AG09319 (cell line): ENCODE data around the gene GPR37L1.
A peak's percentile ranks its signal among the peaks of the same experiment; 100 is the strongest.
"Not testable (repeated sequence)": the region's sequence is repeated elsewhere in the genome, so short reads cannot be mapped to it uniquely, and the experiment has no call there.

ENCODE experiments used
- DNase-seq: peaks from one replicate; pipeline ENCODE4 v3.0.0-alpha.2; 2010; ENCODE audit warnings: low read depth; ENCODE audit errors: extremely low read depth
- TF ChIP-seq, protein P1 (sequence below): IDR thresholded peaks from 2 replicates; pipeline ENCODE4 v1.5.1; 2011; ENCODE audit warnings: low read depth, mild to moderate bottlenecking, inconsistent platforms, low read length, moderate library complexity

Gene GPR37L1

DNA sequence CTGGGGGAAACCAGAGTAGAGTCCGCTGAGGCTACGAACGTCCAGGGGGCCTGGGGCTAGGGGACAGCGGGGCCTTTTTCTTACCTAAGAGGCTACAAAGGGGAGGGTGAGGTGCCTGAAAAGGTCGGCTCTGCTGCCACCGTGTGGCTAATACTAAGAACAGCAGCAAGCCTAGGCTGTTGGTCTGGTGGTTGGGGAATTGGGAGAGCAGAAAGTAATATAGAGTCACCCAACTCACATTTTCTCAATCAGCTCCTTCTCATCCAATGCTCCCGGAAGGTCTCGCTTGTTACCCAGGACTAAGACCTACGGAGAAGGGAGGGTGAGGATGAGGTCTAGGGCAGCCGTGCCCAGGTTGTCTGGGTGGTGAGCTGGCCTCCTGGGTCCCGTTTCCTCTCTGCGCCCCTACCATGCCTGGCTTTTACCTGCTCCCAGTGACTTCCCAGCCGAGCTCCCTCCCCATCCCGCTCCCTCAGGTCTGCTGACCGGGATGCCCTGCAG is 12.6 kb downstream of the GPR37L1 start:
- TF ChIP-seq, protein P1, sequence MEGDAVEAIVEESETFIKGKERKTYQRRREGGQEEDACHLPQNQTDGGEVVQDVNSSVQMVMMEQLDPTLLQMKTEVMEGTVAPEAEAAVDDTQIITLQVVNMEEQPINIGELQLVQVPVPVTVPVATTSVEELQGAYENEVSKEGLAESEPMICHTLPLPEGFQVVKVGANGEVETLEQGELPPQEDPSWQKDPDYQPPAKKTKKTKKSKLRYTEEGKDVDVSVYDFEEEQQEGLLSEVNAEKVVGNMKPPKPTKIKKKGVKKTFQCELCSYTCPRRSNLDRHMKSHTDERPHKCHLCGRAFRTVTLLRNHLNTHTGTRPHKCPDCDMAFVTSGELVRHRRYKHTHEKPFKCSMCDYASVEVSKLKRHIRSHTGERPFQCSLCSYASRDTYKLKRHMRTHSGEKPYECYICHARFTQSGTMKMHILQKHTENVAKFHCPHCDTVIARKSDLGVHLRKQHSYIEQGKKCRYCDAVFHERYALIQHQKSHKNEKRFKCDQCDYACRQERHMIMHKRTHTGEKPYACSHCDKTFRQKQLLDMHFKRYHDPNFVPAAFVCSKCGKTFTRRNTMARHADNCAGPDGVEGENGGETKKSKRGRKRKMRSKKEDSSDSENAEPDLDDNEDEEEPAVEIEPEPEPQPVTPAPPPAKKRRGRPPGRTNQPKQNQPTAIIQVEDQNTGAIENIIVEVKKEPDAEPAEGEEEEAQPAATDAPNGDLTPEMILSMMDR: peak; percentile 87
- DNase-seq: peak; percentile 23

DNA sequence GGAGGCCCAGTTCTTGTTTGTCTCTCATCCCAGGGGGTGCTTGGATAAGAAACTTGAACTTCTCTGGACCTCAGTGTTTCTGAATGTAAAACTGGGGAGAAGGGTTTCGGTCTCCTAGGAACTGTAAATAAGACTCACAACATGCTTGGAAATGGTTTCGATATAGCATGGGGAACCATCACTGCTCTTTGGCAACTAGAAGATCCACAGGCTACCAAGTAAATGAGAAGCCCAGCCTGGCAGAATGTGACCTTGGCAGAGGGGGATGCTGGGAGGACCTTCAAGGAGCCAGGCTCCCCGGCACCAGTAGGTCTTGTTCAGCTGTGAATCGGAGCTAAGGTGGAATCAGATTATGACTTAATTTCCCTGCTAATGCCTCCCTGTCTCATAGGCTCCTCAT is 18.1 kb downstream of the GPR37L1 start:
- DNase-seq: no peak
- TF ChIP-seq, protein P1: no peak

DNA sequence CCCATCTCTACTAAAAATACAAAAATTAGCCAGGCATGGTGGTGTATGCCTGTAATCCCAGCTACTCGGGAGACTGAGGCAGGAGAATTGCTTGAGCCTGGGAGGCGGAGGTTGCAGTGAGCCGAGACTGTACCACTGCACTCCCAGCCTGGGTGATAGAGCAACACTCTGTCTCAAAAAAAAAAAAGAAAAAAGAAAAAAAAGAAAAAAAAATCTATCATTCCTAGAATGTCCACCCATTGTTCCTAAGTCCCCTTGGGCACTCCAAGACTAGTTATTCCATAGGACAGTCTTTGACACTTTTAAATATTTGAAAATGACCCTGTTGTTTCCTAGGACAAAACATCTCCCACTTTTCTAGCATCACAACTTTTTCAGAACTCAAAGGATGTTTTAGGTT is 18.8 kb downstream of the GPR37L1 start:
- DNase-seq: not testable (repeated sequence)

DNA sequence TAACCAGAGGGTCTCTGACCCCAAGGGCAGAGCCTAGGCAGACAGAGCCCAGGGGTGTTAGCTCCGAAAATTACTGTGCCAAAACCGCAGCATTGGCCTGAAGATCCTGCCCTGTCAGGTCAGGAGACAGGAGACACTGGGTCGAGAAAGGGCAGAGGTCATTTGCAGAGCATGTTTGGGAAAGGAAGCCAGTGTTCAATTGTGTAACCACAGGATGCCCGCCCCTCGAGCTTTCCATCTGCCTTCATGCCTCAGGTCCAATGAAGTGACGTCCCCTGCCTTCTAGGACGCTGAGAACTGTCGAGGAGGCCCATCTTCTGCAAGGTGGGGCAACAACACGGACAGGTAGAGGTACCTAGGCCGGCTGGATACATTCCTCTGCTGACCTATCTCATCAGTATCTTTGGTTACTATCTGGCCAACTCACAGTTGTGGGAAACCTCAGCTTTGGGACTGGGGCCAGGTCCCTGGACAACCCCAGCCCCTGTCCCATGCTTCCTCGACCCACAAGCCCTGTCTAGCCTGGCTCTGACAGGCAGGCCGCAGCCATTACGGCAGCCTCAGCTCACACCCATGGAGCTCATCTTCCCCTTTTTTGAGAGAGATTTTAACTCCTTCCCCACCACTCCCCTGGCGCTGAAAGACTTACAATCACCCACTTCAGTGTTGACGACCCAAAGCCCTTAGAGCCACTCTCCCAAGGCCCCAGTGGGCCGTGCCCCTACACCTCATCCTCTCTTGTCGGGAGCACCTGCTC is 20.5 kb downstream of the GPR37L1 start:
- DNase-seq: no peak
- TF ChIP-seq, protein P1: no peak

DNA sequence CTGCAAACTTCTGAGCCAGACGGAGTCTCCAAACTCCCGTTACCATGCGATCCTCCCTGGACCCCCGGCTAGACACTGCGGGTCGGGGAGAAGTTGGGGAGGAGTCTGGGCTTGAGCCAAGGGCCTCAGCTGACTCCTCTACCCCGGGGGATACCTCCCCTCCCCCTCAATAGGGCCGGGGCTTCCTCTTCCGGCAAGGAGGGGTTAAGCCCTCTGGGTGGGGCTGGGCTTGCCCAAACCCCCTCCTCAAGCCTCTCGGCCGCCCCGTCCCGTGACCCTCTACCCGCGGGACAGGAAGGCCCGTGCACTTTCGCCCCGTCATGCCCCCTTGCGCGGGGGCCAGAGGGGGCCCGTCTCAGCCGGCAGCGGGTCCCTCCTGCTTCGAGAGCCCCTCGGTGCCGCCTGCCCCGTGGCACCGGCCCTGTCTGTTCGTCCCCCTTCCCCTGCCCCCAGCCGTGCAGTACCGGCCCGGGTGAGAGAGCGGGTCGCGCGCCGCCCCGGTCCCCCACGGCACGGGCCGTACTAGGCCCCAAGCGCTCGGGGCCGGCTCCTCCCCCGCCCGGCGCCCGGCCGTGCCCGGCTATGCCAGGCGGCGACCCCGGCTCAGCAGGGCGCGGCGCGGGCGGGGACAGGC is 21.2 kb downstream of the GPR37L1 start:
- DNase-seq: no peak
- TF ChIP-seq, protein P1: no peak

DNA sequence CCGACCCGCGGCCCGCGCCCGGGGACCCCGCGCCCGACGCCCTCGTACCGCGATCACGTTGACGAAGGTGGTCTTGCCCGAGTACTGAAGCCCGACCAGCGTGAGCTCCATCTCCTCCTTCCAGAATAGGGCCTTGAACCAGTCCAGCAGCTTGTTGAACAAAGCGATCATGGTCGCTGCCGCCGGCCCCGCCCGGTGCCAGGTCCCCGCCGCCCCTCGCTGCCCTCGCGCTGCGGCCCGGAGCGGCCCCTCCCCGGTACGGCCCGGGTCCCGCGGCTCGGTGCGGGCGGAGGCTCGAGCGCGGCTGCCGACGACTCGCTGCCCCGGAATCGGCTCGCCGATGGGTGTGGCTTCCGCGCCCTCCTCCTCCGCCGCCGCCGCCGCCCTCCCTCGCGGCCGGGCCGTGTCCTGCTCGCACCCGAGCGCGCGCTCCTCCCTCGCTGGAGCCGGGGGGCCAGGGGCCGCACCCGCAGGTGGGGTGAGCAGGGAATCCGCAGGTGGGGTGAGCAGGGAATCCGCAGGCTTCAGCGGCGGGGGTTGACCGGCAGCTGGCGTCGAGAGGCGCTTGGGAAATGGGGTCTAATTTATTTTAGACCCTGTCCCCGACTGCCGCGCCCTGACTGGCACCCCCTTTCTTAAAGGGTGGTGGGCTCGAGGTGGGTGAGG is 21.8 kb downstream of the GPR37L1 start, which contains the start of gene ARL8A:
Gene ARL8A (minus strand): TSS at position 336 of the 666 bp plus-strand sequence. CDS start 165 bp downstream, at position 171.
- no peak for DNase-seq
- TF ChIP-seq, protein P1: no peak

DNA sequence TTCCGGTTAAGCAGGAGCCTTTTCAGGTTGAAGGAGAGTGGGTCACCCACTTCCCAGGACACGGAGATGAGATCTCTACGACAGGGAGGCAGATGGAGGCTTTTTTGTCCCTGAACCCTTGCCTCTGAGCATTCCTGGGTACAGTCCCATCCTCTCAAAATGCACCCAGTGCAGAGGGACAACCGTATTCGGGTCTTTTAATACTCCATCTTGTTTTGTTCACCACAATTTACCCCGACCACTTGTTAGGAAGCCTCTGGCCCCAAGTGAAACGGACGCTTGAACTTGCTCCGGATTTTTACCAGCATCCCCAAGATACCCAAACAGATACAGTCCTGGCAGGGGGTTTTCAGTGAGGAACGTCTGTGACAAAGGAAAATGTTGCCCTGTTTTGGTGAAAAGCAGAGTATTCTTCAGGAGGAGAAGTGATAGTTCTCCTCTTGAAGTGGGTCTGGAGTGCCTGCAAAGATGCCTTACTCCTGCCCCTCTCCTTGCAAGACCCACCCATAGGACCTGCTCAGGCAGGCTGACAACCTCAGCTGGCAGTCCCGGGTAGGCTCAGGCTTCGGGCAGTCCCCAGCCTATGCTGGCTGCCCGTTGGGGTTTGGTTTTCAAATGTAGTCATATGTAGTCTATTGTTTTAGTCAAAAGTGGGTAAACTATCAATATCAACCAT is 22.5 kb downstream of the GPR37L1 start:
- DNase-seq: no peak
- TF ChIP-seq, protein P1: no peak

DNA sequence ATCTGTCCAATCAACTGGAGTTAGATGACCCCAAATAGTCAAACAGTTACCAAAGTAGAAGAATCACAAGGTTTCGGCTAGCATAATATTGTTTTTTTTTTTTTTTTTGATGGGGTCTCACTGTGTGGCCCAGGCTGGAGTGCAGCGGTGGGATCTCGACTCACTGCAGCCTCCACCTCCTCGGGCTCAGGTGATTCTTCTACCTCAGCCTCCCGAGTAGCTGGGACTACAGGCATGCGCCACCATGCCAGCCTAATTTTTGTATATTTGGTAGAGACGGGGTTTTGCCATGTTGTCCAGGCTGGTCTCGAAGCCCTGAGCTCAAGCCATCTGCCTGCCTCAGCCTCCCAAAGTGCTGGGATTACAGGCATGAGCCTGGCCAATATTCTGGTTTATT is 23.0 kb downstream of the GPR37L1 start:
- DNase-seq: not testable (repeated sequence)
